GM13976 (cell line): ENCODE measurements around the gene EYS.

Source experiments
- DNase-seq: peaks from one replicate; pipeline ENCODE4 v3.0.0; 2012; ENCODE audit warnings: low spot score
- in situ Hi-C: fragments of 300-500 bp; cut with MboI; formaldehyde crosslinking; loops from one replicate; pipeline ENCODE4 v1.12.0; 2022; ENCODE audit warnings: low sequenced_read_pairs, mixed read lengths, inconsistent platforms; ENCODE audit not compliant: unreplicated experiment
- TF ChIP-seq, protein P1 (sequence below): IDR thresholded peaks from 2 replicates; pipeline ENCODE4 v1.5.1; 2012; ENCODE audit warnings: borderline replicate concordance, mild to moderate bottlenecking; ENCODE audit not compliant: insufficient read depth; ENCODE audit errors: extremely low read depth, missing control alignments, control extremely low read depth

Gene EYS

DNA sequence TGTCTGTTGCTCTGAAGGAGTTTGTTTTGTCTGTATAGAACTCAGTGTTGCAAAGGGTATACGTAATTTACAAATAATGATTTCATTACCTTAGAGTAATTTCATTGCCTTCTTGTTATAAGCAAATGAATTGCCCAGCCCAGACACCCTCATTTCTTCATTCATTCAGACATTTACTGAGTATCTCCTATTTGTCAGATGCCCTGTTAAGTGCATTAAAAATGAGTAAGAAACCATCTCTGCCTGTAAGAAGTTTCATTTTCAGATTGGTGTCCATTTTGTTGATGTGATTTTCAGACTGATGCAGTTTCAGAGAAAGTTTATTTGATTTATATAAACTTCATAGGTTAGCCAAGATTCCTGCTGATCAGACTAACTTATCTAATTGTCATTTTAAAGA lies 1642.1 kb downstream of the EYS start:
- TF ChIP-seq, protein P1, sequence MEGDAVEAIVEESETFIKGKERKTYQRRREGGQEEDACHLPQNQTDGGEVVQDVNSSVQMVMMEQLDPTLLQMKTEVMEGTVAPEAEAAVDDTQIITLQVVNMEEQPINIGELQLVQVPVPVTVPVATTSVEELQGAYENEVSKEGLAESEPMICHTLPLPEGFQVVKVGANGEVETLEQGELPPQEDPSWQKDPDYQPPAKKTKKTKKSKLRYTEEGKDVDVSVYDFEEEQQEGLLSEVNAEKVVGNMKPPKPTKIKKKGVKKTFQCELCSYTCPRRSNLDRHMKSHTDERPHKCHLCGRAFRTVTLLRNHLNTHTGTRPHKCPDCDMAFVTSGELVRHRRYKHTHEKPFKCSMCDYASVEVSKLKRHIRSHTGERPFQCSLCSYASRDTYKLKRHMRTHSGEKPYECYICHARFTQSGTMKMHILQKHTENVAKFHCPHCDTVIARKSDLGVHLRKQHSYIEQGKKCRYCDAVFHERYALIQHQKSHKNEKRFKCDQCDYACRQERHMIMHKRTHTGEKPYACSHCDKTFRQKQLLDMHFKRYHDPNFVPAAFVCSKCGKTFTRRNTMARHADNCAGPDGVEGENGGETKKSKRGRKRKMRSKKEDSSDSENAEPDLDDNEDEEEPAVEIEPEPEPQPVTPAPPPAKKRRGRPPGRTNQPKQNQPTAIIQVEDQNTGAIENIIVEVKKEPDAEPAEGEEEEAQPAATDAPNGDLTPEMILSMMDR: no peak
- DNase-seq: no peak
- in situ Hi-C loops: no loop called here

DNA sequence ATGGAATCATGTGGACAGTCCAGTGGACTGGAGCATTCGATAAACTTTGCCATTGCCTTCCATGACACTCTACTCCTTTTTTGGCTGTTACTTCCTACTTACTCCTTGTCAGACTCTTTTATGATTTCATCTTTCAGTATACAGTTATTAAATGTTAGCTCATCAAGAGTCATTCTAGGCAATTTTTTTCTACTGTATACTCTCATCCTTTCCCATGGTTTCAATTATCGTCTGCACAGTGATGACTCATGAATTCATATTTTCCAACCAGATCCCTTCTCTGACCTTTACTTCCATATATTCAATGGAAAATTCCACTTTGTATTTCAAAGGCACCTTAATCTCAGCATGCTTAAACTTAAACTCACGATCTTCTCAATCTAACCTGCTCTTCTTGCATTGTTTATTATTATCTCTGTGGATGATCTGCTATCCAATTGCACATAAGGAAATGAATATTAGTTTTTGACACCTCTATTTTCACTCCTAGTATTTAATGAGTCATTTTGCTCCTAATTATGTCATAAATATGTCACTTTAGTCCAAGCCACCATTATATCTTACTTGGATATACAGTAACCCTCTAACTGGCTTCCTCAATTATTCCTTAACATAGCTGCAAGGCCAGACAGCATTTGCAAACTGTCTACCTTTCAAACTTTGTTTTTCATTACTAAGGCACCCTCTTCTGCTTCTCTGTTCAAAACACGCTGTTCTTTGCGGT lies 1643.9 kb downstream of the EYS start:
- TF ChIP-seq, protein P1: no peak
- no peak for DNase-seq
- in situ Hi-C loops: no loop called here

DNA sequence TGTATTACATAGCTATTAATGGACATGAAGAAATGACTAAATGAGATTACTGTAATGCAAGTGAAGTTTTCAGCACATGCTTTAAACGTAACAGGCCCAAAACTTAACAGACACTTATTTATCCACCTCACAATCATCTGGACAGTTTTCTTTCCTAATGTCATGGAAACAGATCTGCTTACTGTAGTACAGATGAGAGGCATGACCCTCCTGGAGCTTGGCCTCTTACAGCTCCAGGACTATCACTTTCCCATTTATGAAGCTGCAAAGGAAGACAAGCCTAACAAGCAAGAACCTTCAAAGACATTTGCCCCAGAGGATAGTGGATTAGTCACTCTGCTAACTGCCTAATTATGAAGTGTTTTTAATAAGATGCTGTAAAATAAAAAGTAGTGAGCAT lies 1652.2 kb downstream of the EYS start:
- TF ChIP-seq, protein P1: no peak
- no peak for DNase-seq
- in situ Hi-C loops: no loop called here

DNA sequence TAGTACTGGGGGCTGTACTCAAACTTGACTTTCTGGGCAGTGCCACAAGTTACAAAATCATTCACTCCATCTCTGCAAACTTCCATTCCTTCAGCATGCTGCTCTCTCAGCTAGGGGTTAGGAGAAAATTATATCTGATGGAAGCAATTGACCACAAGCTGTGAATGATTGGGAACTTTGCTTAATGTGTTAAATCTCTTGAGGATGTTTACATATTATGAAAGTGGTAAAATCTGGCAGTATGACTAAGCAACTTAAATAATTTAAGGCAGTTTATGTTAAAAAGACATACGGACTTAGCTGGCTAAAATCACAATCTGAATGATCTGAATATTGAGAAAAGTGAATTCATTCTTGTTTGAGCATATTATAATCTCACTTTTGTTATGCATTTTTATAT lies 1656.4 kb downstream of the EYS start:
- no peak for DNase-seq
- TF ChIP-seq, protein P1: no peak
- in situ Hi-C loops: no loop called here

DNA sequence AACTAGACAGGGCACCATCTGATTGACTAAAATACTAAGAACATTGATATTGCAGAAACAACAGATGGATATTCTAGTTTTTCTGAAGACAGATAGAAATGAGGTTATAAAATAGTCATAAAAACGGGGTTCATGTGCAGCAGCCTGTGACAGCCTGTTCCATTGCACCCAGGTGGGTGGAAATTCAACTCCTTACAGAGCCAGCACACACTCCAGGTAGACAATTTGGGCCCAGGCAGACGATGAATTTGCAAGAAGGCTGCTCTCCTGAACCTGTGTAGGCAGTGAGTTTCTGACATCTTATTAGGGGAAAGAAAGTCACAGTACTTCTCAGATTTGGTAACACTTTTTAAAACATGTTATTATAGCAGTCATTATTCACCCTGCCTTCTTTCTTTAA lies 1657.3 kb downstream of the EYS start:
- TF ChIP-seq, protein P1: no peak
- in situ Hi-C loops: no loop called here
- DNase-seq: no peak

DNA sequence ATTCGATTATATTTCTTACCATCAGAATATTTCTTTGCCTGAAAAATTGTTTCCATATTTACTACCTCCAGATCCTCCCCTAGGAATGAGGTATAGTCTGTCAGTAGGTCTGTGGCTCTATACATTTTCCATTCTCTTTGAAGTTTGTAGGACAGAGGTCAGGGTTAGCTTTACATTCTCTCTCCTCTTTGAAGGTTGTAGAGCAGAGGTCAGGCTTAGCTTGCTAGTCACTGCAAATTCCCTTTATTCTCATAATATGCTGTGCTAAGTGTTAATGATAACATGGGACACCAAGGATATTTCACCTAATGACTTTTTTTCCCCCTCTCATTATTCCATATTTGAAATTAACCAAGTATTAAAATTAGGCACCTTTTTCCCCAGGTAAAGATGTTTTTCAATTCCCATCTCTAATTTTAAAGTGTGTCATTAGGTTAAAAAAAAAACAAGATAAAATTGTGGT lies 1660.2 kb downstream of the EYS start:
- in situ Hi-C loops: no loop called here
- no peak for DNase-seq
- TF ChIP-seq, protein P1: no peak
